BJ (cell line): ENCODE data around the gene NDC1. TPM values are rescaled to one million over a fixed set of nuclear protein-coding genes. Genes with fewer than 3 reads are reported as not detected.

ENCODE experiments used
- CTCF ChIA-PET: fragments of 350-600 bp; formaldehyde crosslinking; extraction: SDS; loops from one replicate; lab custom pipeline; 2021; ENCODE audit warnings: antibody characterized with exemption, inconsistent platforms; lab: Yijun Ruan, JAX
- POLR2A ChIA-PET: fragments of 300-600 bp; sonication (Branson Sonifier 250); formaldehyde crosslinking; extraction: SDS; loops from one replicate; lab custom pipeline; 2021; ENCODE audit warnings: antibody characterized with exemption; lab: Charles Lee
- DNase-seq: peaks from one replicate; pipeline ENCODE4 v3.0.0-alpha.2; 2011; ENCODE audit warnings: low read depth
- H3K27me3 ChIP-seq: 2 replicates; pipeline ENCODE4 v1.6.0; 2011; ENCODE audit warnings: low read length; ENCODE audit not compliant: control insufficient read depth, insufficient read depth
- H3K36me3 ChIP-seq: 2 replicates; pipeline ENCODE4 v1.5.1; 2011; ENCODE audit warnings: low read length; ENCODE audit not compliant: control insufficient read depth, insufficient read depth
- H3K4me3 ChIP-seq: 2 replicates; pipeline ENCODE4 v1.5.1; 2011; ENCODE audit warnings: low read depth, mild to moderate bottlenecking, control low read depth, low read length
- polyA plus RNA-seq: library from polyadenylated mRNA; depleted of rRNA; stranded (reverse); fragments of >200 nt; gene quantifications from 2 replicates; pipeline ENCODE4 v1.2.3, GENCODE V29; 2011
- TF ChIP-seq, protein P1 (sequence below): IDR thresholded peaks from 2 replicates; pipeline ENCODE4 v1.5.1; 2011; ENCODE audit warnings: low read depth, mild to moderate bottlenecking, control low read depth, inconsistent platforms, low read length, moderate library complexity; ENCODE audit not compliant: insufficient read depth

NDC1 gene
- polyA plus RNA-seq, 1 experiment, result 17.5 TPM

DNA sequence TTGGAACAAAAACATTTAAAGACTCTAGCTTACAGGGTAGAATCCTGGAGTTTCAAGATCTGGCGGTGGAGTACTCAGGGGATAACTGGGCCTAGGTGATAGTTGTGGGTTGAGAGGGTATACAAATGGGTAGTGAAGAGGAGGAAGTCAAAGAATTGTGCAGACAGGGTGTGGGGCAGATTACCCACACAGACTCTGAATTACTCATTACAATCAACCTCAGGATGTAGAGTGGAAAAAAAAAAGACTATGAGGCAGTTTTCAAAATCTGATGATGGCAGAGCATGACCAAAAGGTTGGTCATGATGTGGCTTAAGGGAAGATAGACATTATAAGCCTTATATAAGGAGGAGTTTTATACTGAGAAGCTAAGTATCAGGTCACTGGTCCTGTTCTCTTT, 55.0 kb downstream of the NDC1 start:
- POLR2A ChIA-PET, result no interaction called here
- CTCF ChIA-PET, result interaction anchor here (0.7 kb wide), 1 partner anchor 78 kb away, joined by 3 read pairs; no protein-coding TSS in a partner anchor
- no peak for DNase-seq
- H3K36me3 ChIP-seq, result no peaks in the 10 kb centered on the region
- no peak overlapping the region for H3K4me3 ChIP-seq
- TF ChIP-seq, protein P1, sequence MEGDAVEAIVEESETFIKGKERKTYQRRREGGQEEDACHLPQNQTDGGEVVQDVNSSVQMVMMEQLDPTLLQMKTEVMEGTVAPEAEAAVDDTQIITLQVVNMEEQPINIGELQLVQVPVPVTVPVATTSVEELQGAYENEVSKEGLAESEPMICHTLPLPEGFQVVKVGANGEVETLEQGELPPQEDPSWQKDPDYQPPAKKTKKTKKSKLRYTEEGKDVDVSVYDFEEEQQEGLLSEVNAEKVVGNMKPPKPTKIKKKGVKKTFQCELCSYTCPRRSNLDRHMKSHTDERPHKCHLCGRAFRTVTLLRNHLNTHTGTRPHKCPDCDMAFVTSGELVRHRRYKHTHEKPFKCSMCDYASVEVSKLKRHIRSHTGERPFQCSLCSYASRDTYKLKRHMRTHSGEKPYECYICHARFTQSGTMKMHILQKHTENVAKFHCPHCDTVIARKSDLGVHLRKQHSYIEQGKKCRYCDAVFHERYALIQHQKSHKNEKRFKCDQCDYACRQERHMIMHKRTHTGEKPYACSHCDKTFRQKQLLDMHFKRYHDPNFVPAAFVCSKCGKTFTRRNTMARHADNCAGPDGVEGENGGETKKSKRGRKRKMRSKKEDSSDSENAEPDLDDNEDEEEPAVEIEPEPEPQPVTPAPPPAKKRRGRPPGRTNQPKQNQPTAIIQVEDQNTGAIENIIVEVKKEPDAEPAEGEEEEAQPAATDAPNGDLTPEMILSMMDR, result no peak
- no peaks in the 10 kb centered on the region for H3K27me3 ChIP-seq

DNA sequence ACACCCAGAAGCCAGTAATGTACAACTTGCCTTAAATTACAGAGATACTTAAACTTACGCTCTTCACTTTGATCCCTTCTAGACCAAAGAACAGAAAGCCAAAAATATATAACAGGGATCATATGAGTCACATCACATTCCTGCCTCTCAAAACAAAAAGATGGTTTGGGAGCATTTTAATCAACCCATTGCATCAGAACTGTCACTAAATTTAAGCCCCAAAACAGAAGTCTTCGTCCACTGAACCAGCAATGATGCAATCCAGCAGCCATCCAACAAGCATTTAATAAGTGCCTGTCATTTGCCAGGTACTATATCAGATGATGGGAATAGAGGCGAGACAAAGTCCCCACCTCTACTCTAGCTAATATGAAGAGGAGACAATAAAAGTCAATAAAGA, 56.4 kb downstream of the NDC1 start:
- H3K4me3 ChIP-seq, result no peak overlapping the region
- H3K36me3 ChIP-seq, result no peaks in the 10 kb centered on the region
- ChIA-PET CTCF (no interaction called here), POLR2A (no interaction called here)
- H3K27me3 ChIP-seq, result no peaks in the 10 kb centered on the region
- DNase-seq, result no peak
- TF ChIP-seq, protein P1, result no peak

DNA sequence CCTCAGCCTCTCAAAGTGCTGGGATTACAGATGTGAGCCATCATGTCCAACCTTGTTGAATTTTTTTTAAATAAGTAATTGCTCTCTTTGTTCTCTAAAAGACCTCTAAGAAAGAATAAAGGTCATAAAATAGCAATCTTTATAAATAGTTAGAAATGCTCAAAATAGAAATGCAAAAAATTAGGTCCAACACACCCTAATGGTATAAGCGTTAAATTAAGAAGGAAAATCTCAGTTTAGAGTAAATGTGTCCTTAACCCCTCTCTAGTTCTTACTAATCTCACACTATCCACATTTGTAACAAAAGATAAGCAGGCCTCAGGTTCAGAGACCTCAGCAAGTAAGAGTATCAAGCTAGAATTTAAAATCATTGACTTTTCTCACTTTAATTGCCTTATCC, 60.8 kb downstream of the NDC1 start:
- no peaks in the 10 kb centered on the region for H3K36me3 ChIP-seq
- TF ChIP-seq, protein P1, result no peak
- no peak for DNase-seq
- ChIA-PET POLR2A (no interaction called here), CTCF (no interaction called here)
- no peaks in the 10 kb centered on the region for H3K27me3 ChIP-seq
- H3K4me3 ChIP-seq, result no peak overlapping the region

DNA sequence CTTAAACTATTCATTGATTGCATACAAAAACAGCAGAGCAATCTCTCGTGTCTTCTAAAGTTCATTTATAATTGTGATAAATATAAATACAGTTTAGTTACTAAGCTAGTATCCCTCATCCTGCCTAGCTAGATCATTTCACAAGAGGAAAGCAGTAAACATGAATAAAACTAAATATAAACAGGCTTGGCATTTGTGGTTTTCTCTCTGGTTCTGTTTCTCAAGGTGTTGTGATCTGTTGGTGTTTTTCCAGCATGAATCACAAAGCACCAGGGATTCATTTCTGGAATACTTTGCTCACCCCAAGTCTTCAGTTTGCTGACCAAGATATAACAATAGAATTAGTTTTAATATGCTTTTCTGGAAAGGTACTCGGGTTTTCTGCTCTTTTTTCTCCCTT, 66.4 kb downstream of the NDC1 start:
- Histone ChIP-seq H3K27me3 (no peaks in the 10 kb centered on the region), H3K36me3 (no peaks in the 10 kb centered on the region), H3K4me3 (no peak overlapping the region)
- peak; percentile 81 for DNase-seq
- ChIA-PET CTCF (interaction anchor here (1.5 kb wide), 1 partner anchor 299 kb away, joined by 4 read pairs; no protein-coding TSS in a partner anchor), POLR2A (no interaction called here)
- TF ChIP-seq, protein P1, result no peak

DNA sequence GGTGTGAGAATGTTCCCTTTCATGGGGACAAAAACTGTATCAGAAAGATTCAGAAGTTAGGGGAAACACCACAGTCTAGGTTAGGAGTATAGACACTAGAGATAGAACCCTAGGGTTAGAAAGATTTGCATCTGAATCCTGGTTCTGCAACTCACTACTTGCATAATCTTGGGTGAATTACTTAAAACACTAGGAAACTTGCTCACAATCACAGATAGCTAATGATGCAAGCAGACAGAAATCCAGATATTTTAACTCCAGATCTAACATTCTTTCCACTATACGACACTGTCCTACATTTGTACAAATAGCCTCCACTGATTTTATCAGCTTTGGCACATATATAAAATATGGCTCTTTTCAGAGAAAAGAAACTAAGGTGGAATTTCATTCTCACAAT, 68.3 kb downstream of the NDC1 start:
- TF ChIP-seq, protein P1, result no peak
- DNase-seq, result no peak
- H3K4me3 ChIP-seq, result no peak overlapping the region
- no peaks in the 10 kb centered on the region for H3K27me3 ChIP-seq
- CTCF ChIA-PET, result interaction anchor here (1.3 kb wide), 1 partner anchor 190 kb away, joined by 3 read pairs; no protein-coding TSS in a partner anchor
- H3K36me3 ChIP-seq, result no peaks in the 10 kb centered on the region
- POLR2A ChIA-PET, result no interaction called here
